ENCODE data around the gene SPC24.
"Not testable (repeated sequence)": the region's sequence is repeated elsewhere in the genome, so short reads cannot be mapped to it uniquely, and the experiment has no call there.

SPC24 gene

GRCh38 chr19:11164879-11165406 lies 9.4 kb upstream of the SPC24 start:
- Histone ChIP-seq H3K27ac (ENCODE audit: low read depth, low read length) (no peak overlapping the region), H3K79me2 (ENCODE audit: control insufficient read depth, low read length) (no peaks in the 10 kb centered on the region), H3K36me3 (ENCODE audit: control insufficient read depth, low read length) (peaks cover 42% of the 10 kb centered on the region), H3F3A (ENCODE audit: control insufficient read depth, insufficient read depth) (peaks cover 3% of the 10 kb centered on the region), H3K9me2 (replicated peaks; ENCODE audit: control insufficient read depth, low read length) (no peaks in the 10 kb centered on the region), H3K9me3 (ENCODE audit: control insufficient read depth, insufficient read depth, low read length) (no peaks in the 10 kb centered on the region), H3K4me1 (ENCODE audit: control insufficient read depth, low read length) (no peaks in the 10 kb centered on the region), H3K4me2 (ENCODE audit: low read length) (no peak overlapping the region), H4K20me1 (ENCODE audit: control insufficient read depth, insufficient read depth, low read depth, low read length) (no peaks in the 10 kb centered on the region), H3K4me3 (ENCODE audit: low read length) (no peak overlapping the region), H3K27me3 (ENCODE audit: control insufficient read depth, low read length) (no peaks in the 10 kb centered on the region)
- TF ChIP-seq EZH2phosphoT487 (IDR thresholded peaks at IDR 0.05; ENCODE audit: borderline replicate concordance, low read length) (no peak), CTCF (IDR thresholded peaks at IDR 0.05; ENCODE audit: low read depth, low read length, poor library complexity, severe bottlenecking) (no peak)

- Histone ChIP-seq H3K4me3 (ENCODE audit: low read length) (no peak overlapping the region), H3F3A (ENCODE audit: control insufficient read depth, insufficient read depth) (peaks cover 5% of the 10 kb centered on the region)
- TF ChIP-seq CTCF (IDR thresholded peaks at IDR 0.05; ENCODE audit: low read depth, low read length, poor library complexity, severe bottlenecking): no peak
- no peak for TF ChIP-seq EZH2phosphoT487 (IDR thresholded peaks at IDR 0.05; ENCODE audit: borderline replicate concordance, low read length)
These were observed 8.7 kb upstream of the SPC24 start for GRCh38 chr19:11164296-11164695.

GRCh38 chr19:11160440-11160768 lies 4.8 kb upstream of the SPC24 start:
- H3K27me3 ChIP-seq (ENCODE audit: control insufficient read depth, low read length); H3K4me3 ChIP-seq (ENCODE audit: low read length); H3K9me2 ChIP-seq (replicated peaks; ENCODE audit: control insufficient read depth, low read length); H3K79me2 ChIP-seq (ENCODE audit: control insufficient read depth, low read length); H4K20me1 ChIP-seq (ENCODE audit: control insufficient read depth, insufficient read depth, low read depth, low read length); H3K9me3 ChIP-seq (ENCODE audit: control insufficient read depth, insufficient read depth, low read length); H3K27ac ChIP-seq (ENCODE audit: low read depth, low read length); H3K4me1 ChIP-seq (ENCODE audit: control insufficient read depth, low read length); H3K4me2 ChIP-seq (ENCODE audit: low read length); H3F3A ChIP-seq (ENCODE audit: control insufficient read depth, insufficient read depth): not testable (repeated sequence)
- H3K36me3 ChIP-seq (ENCODE audit: control insufficient read depth, low read length): peaks cover 13% of the 10 kb centered on the region

More at GRCh38 chr19:11164296-11164695, 8.7 kb upstream of the SPC24 start:
- H3K79me2 ChIP-seq (ENCODE audit: control insufficient read depth, low read length): no peaks in the 10 kb centered on the region
- peaks cover 38% of the 10 kb centered on the region for H3K36me3 ChIP-seq (ENCODE audit: control insufficient read depth, low read length)
- no peaks in the 10 kb centered on the region for H3K27me3 ChIP-seq (ENCODE audit: control insufficient read depth, low read length)
- no peak overlapping the region for H3K4me2 ChIP-seq (ENCODE audit: low read length)
- no peaks in the 10 kb centered on the region for H3K9me3 ChIP-seq (ENCODE audit: control insufficient read depth, insufficient read depth, low read length)
- no peaks in the 10 kb centered on the region for H4K20me1 ChIP-seq (ENCODE audit: control insufficient read depth, insufficient read depth, low read depth, low read length)
- H3K4me1 ChIP-seq (ENCODE audit: control insufficient read depth, low read length): no peaks in the 10 kb centered on the region
- no peak overlapping the region for H3K27ac ChIP-seq (ENCODE audit: low read depth, low read length)
- no peaks in the 10 kb centered on the region for H3K9me2 ChIP-seq (replicated peaks; ENCODE audit: control insufficient read depth, low read length)

- Histone ChIP-seq H3K4me3 (ENCODE audit: low read length) (no peak overlapping the region), H3K36me3 (ENCODE audit: control insufficient read depth, low read length) (peaks cover 14% of the 10 kb centered on the region), H3K27ac (ENCODE audit: low read depth, low read length) (no peak overlapping the region), H3K27me3 (ENCODE audit: control insufficient read depth, low read length) (no peaks in the 10 kb centered on the region), H3F3A (ENCODE audit: control insufficient read depth, insufficient read depth) (peaks cover 5% of the 10 kb centered on the region), H3K4me2 (ENCODE audit: low read length) (no peak overlapping the region), H3K9me3 (ENCODE audit: control insufficient read depth, insufficient read depth, low read length) (no peaks in the 10 kb centered on the region), H3K79me2 (ENCODE audit: control insufficient read depth, low read length) (peaks cover 8% of the 10 kb centered on the region), H3K9me2 (replicated peaks; ENCODE audit: control insufficient read depth, low read length) (no peaks in the 10 kb centered on the region), H3K4me1 (ENCODE audit: control insufficient read depth, low read length) (peaks cover 9% of the 10 kb centered on the region), H4K20me1 (ENCODE audit: control insufficient read depth, insufficient read depth, low read depth, low read length) (no peaks in the 10 kb centered on the region)
- TF ChIP-seq EZH2phosphoT487 (IDR thresholded peaks at IDR 0.05; ENCODE audit: borderline replicate concordance, low read length): no peak
- TF ChIP-seq CTCF (IDR thresholded peaks at IDR 0.05; ENCODE audit: low read depth, low read length, poor library complexity, severe bottlenecking): no peak
These were observed 4.2 kb upstream of the SPC24 start for GRCh38 chr19:11159598-11160439.
